HG03066 (cell line): ENCODE data around the gene FAM151A.
"Not testable (repeated sequence)": the region's sequence is repeated elsewhere in the genome, so short reads cannot be mapped to it uniquely, and the experiment has no call there.

Experiments
- ATAC-seq: cut with Tn5 transposase; IDR thresholded peaks from one replicate; pipeline ENCODE4 v1.9.1; 2021; ENCODE audit warnings: low read depth; ENCODE audit not compliant: unreplicated experiment

Gene FAM151A

GRCh38 chr1:54640361-54640760 is 17.0 kb upstream of the FAM151A start:
- no peak for ATAC-seq

GRCh38 chr1:54636461-54637446 is 13.4 kb upstream of the FAM151A start:
- ATAC-seq = not testable (repeated sequence)

GRCh38 chr1:54635804-54636203 is 12.5 kb upstream of the FAM151A start:
- not testable (repeated sequence) for ATAC-seq

GRCh38 chr1:54627196-54627595 is 3.9 kb upstream of the FAM151A start:
- ATAC-seq = no peak

GRCh38 chr1:54624466-54625464 is 1.4 kb upstream of the FAM151A start:
- ATAC-seq = no peak

GRCh38 chr1:54619749-54620148 is 3.6 kb downstream of the FAM151A start:
- ATAC-seq = no peak

GRCh38 chr1:54615531-54616279 is 7.6 kb downstream of the FAM151A start:
- ATAC-seq = no peak

- ATAC-seq = no peak
Measured at GRCh38 chr1:54614563-54614962, 8.8 kb downstream of the FAM151A start.

GRCh38 chr1:54614024-54614423 is 9.3 kb downstream of the FAM151A start:
- no peak for ATAC-seq

- ATAC-seq = no peak
Measured at GRCh38 chr1:54611621-54612020, 11.7 kb downstream of the FAM151A start.

- no peak for ATAC-seq
Measured at GRCh38 chr1:54610601-54611580, 12.4 kb downstream of the FAM151A start.

GRCh38 chr1:54610048-54610447 is 13.3 kb downstream of the FAM151A start:
- ATAC-seq = no peak

- ATAC-seq = no peak
Measured at GRCh38 chr1:54609301-54609921, 13.9 kb downstream of the FAM151A start.

GRCh38 chr1:54608566-54609230 is 14.6 kb downstream of the FAM151A start:
- ATAC-seq = no peak

- no peak for ATAC-seq
Measured at GRCh38 chr1:54607821-54608565, 15.3 kb downstream of the FAM151A start.

- ATAC-seq = no peak
Measured at GRCh38 chr1:54606990-54607325, 16.4 kb downstream of the FAM151A start.

GRCh38 chr1:54606096-54606989 is 17.0 kb downstream of the FAM151A start:
- ATAC-seq = no peak
